HG03060 (cell line): ENCODE results near the gene VWA3B.
"Not testable (repeated sequence)": the region's sequence is repeated elsewhere in the genome, so short reads cannot be mapped to it uniquely, and the experiment has no call there.

ENCODE experiments used
- ATAC-seq: cut with Tn5 transposase; IDR thresholded peaks from one replicate; pipeline ENCODE4 v1.9.1; 2021; ENCODE audit warnings: low read depth, moderate number of reproducible peaks; ENCODE audit not compliant: unreplicated experiment

Gene VWA3B

DNA sequence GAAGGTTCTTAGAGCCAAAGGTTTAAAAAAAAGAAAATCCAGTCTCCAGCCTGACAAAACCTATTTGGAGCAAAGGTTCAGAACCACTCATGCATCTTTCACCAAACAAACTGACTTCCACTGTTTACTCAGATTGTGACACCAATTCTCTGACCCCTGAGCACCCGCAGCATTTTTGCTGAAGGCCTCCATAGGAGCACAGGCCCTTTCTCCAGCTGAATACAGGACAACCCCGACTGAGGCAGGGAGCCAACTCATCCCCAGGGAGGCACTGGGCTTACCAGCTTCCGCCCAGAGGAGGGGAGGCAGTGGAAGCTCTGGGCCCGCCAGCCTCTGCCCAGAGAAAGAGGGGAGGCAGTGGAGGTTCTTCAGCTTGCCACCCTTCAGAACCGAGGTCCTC, 208.3 kb downstream of the VWA3B start:
- no peak for ATAC-seq

DNA sequence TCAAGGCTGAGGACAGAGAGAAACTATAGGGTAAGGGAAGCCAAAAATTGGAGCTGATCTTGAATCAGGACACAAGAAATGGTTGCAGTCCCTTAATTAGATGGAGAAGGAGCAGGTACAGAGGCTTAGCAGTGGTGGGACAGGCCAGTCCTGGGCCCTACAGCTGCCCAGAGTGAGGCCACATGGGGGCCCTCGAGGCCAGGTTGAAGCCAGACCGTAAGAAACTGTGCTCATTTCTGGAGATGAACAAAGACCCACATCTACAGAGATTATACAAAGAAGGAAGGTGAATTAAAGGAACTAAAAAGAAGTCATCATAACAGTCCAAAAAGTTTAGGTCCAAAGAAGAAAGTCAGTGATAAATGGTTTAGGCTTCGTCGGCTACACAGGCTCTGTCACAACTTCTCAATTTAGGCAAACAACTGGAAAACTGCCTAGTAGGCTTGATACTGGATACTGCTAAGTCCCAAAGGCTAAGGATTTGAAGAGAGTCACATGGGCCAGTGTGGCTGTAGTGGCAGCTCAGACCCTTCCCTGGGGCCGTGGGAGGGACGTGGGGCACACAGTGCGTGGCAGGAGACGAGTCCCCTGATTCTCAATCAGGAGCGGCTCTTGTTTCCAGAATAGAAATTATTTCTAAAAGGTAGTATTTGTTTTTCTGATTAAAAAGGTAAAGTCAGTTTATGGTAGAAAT, 208.9 kb downstream of the VWA3B start:
- ATAC-seq: no peak

DNA sequence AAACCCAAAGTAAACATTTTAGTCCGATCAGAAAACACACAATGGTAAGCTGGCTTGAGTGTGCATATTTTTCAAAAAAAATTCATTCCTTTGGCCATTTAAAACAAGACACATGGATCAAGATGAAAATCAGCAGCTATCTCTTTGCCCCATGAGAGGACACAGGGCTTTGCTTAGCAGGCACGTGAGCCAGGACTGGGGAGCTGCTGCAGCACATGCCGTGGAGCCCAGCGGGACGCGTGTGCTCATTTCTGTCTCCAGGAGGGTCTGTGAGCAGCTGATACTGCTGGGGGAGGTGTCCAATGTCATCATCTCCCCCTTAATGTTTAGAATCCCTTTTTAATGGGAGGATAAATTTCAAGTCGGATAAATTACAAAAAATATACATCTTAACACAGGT, 209.5 kb downstream of the VWA3B start:
- ATAC-seq: no peak

DNA sequence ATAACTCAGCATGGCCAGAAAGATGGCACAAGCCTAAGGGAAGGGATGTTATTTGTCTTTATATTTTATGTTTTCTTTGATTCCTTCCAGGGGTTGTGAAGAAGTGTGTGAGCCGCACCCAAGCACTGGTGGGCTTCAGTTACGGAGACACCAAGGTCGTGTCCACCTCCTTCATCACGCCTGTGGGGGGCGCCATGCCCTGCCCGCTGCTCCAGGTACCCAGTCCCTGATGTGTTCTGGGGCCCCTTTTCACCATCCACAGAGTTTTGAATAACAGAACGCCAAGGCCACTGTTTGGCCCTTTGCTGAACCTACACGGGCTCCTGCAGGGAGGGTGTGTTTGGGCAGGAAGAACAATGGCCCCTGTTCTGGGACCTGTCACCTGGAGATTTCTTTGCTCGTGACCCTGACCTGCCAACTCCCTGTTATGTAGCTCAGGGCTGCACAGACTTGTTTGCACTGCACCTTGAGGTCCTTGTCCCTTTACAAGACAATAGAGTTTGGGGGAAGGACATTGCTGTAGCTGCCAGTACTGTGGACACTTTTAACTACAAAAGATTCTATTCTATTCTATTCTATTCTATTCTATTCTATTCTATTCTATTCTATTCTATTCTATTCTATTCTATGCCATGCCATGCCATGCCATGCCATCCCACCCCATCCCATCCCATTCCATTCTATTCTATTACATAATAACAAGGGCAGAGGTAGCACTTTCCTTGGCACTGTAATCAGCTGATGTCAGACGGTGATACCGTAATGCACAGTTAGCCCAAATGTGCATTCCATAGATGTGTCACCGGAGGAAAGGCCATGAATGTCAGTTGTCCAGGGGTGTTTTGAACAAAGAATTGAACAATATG, 211.1 kb downstream of the VWA3B start:
- ATAC-seq: no peak

DNA sequence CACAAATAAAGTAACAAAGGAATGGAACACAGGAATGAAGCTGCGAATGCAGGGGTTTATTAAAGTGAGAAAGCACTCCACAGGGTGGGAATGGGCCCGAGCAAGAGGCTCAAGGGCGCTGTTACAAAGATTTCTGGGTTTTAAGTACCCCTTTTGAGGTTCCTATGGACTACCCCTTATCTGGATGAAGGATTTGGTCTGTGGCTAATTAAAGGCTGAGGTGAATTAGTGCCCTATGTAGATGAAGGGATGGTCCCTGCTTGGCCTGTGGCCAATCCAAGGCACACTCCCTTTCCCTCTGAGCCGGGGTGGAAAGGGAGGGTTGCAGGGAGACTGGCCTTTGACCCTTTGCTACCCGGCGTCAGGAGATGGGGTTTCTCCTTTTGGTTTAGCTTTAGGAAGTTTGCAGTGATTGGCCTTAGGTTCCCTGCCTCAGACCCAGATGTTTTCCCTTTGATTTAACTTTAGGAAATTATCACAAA, 211.8 kb downstream of the VWA3B start:
- no peak for ATAC-seq

DNA sequence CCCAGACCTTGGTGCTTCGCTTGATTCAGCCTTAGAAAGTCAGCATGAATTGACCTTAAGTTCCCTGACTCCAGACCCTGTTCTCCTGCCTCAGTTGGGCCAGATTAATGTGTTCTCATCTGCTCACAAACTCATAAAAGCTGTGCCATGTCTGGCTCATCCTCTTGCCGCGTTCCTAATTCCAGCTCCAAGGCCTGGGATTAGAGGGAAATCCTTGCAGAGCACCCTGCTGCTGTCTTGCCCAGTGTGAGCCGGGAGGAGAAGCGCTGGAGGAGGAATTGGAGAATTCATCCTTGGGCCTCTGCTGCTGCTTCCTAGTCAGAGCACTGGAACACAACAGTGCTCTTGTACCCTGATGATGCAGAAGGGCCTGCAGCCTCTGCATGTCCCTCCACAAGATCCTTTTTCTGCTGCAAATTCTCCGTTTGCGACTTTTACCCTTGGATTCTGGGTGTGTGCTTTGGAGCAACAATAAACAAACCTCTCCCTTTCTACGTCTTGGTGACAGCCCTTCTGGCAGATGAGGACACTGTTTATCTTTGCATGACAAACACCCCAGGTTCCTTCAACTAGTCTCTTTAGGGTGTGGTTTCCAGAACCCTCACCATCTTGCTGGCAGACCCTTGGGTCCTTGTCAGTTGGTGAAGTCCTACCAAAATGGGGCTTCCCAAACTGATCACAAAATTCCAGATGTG, 212.4 kb downstream of the VWA3B start:
- ATAC-seq: no peak

DNA sequence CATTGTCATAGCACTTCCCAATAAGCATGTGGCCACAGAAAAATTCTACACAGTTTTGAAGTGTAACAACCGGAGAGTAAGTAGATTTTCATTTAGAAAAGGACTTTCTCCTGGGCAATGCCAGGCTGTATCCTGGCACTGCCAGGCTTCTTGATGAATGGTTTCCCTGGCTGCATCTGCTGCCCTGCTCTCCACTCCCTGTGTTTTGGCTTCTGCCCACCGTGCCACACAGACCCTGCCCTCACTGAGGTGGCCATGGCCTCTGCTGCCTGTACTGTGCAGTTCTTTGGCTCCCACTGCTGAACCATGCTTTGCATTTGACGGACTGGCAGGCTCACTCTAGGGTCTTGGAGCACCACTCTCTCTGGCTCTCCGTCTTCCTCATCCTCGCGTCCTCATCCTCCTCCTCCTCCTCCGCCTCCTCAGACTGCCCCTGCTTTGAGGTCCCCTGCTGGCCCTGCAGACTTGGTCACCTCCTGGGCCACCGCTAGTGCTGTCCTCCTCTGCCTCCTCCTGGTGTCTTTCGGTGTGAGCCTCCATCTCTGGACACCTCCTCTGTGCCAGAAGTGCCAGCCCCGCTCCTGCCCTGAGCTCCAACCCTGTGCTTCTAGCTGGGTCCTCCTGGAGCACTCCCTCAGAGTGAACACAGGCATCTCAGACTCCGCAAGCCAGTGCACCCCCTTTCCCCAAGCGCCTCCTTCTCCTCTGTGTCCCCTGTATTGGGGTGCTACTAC, 213.3 kb downstream of the VWA3B start:
- ATAC-seq: no peak

DNA sequence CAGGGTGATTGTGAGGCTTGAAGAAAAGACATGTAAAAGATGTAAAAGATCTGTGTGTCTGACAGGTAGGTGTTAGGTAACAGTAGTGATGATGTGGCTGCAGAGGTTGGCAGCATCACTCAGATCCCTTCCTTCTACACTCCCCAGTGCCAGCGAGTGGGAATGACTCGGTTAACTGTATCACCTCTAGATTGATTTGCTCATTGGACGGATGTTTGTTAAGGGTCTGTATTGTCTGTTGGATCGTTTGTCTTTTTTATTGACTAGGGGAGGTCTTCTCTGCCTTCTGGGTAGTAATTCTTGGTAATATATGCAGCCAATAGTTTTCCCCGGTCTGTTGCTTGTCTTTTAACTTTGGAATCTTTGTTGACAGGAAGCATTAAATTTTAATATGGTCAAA, 214.5 kb downstream of the VWA3B start:
- no peak for ATAC-seq

DNA sequence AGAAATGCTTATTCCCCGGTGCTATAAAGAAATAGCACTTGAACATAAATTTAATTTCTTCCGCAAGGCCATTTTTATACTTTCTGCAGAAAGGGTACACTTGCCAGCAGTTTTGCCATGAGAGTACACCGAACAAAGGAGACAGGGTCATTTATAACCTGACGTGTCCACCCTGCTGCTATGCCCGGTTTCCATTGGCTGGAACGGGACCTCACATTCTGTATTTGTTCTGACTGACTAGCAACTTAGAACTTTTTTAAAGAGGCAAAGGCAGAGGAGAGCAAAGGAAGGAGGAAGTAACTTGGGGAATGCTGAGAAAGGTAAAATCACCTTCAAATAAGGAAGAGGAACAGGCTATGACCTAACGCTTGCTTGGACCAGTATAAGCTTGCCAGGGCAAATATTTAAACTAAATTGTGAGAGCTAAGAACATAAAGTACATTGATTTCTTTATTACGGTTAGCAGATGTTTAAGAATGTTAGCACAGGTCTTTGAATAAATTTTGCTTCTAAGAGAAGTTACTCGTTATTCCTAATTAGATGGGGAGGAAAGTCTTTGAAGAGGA, 220.2 kb downstream of the VWA3B start:
- ATAC-seq: not testable (repeated sequence)

DNA sequence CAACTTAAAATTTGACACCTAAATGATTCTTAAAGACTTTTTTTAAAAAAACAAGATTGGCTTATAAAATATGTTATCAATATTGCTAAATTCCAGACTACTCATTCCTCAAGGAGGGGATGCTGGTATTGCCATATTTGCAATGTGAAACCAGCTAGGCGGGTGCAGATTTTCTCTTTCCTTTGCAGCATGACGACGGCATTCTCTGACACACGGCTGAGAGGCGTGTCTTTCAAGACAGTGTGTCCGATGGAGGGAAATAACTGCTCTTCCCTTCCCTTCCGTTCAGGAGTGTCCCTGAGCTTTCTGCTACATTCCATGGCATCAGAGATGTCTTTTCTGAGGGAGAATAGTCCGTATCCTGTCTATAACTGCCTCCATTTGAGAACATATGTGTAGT, 221.1 kb downstream of the VWA3B start:
- no peak for ATAC-seq

DNA sequence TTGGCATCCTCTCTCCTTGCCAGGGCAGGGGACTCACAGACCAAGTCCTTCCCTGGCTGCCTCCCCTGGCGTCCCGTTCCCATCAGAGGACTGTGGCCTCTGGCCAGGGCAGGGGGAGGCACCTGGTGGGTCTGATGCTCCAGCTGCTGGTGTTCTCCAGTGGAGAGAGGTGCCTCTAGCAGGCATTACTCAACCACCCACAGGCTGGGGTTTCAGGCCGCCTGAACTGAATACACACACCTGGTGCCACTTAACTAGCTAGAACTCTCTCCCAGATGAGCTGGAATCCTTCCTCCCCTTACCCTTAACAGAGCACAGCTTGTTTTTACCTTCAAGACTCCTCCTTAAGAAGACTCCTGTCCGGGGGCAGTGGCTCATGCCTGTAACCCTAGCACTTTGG, 221.6 kb downstream of the VWA3B start:
- no peak for ATAC-seq

DNA sequence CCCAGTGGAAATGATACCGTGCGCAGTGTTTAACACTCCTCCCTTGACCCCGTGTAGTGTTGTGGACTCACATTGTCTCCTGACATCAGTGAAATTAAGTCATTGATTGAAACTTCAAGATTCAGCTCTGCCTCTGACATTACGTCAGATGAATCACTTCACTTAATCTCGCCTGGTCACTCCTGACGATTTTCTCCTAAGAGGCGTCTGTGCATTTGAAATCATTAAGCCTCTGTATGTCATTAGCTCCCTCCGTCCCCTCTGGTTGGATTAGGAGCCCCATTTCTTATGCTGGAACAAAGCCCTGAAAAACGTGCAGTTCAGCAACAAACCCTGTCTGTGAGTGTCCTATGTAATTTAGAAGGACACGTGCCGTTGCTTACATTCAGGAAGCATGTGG, 222.6 kb downstream of the VWA3B start:
- ATAC-seq: no peak

DNA sequence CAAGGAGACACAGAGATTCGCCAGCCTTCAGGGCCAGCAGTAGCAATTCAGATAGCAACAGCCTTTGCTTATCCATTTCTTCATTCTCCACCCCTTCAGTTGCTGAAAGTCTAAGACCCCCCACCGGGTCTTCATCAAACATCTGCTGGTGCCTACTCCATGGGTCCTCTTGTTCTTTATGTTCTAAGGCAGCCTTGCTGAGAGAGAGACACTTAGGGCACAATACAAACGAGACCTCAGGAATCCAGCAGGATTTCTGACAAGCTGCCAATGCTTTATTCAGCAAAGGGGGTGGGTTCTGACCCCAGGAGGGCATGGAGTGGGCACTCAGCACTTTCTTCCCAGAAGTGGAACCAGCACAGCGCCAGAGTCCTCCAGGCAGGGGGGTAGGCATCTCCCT, 223.0 kb downstream of the VWA3B start:
- no peak for ATAC-seq

DNA sequence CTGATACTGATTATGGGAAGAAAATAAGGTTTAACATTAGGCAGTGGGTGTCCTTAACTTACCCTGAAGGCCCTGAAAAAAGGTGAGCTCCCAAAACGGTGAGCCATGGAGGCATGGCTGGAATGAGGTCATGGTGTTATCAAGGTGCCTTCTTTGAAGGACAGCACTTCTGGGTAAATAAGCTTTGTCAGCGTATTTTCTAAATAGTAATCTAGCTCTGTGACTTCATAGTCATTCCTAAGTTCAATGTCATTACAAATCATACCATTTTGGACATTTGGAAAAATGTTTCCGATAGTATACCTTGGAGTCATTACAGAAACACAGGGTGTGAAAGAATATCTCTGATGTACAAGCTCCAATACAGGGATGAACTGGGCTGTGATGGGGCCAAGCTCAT, 224.1 kb downstream of the VWA3B start:
- ATAC-seq: no peak

DNA sequence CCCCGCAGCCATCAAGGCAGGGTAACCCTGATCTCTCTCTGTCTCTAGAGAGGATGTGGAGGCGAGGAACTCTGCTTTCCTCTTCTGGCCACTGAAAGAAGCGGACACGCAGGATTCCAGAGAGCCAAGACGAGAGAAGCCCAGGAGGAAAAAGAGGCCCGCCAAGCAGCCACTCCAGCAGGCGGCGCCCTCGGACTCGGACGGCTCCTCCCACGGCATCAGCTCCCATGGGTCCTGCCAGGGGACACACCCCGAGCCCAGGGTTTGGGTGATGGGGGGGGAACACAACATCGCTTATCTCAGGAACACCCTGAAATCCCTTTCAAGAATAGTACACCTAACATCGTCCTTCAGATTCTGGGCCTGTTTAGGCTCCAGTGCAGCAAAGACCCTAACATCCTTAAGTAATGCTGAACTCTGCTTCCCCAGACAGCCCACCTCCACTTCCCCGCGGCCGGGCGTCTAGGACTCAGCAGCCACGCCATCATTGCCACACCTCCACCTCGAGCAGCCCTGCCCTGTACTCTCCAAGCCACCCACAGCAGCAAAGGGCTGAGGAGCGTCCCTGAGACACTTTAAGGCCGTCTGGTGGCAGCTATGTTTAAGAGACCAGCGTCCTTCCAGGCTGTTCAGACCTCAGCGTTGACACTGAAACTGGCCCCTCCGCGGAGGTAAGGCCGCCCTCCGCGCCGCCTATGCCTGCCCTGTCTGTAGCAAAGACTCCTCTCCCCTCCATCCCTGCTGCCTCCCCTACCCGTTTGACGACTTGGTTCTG, 225.0 kb downstream of the VWA3B start:
- no peak for ATAC-seq

DNA sequence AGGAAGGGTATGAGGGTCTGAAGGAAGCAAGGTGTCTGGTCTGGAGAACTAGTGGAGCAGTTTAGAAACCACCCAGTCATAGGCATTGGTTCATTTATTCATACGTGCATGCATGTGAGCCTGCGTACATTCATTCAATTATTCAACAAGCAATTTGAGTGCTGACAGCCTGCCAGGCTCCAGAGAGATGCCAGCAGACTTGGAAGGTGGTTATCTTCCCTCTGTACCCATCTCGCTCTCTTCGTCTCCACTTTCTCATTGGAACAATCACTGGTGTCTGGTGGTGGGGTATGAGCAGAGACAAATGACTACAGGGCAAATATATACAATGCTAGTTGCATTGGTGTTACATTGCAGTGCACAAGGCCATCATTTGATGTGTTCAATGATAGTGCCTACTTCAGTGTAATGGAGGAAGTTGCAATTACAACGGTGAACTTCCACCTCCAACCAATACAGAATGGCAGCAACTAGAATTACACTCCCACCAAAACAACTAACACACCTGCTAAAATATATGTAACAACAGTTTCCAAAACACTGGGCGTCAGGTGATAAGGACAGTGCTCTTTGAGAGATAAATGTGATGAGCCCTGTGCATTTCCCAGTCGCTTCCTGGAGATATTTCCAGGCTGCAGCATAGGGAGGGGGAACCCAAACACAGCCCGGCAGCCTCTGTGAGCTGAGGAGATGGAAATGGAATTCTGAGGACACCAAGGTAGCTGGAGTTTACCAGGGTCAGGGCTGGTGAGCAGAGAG, 226.7 kb downstream of the VWA3B start:
- ATAC-seq: no peak

DNA sequence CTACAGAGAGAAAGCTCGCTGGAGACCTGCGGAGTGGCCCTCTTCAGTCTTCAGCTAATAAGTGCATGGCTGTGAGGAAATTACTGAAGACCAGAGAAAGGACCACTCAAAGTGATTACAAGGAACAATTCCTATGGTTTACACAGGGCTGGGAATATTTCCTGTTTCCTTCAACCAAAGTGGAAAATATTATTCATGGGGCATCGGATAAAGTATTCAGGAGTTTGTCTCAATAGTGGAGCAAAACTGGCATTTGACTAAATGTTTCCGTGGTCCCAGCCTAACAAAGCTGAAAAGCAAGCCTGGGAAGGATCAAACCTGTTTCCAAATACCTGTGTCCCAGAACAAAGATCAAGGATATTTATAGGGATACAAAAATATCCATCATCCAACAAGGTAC, 227.3 kb downstream of the VWA3B start:
- ATAC-seq: no peak

DNA sequence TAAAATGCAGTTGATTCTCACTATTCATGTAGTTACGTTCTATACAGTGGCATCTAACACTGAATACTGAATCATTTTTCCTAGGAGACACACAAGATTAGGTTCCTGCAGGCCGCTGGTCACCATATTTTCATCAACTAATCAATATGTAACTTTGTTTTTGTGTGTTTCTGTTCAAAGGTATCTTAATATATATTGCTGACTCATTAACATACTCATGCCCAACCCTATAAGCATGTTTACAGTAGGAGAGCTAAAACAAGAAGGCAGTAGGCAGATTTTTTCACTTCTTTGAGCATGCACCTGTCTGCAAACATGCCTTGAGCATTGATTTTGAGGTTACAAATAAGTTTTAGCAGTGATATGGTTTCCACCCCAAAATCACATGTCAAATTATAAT, 229.0 kb downstream of the VWA3B start:
- no peak for ATAC-seq

DNA sequence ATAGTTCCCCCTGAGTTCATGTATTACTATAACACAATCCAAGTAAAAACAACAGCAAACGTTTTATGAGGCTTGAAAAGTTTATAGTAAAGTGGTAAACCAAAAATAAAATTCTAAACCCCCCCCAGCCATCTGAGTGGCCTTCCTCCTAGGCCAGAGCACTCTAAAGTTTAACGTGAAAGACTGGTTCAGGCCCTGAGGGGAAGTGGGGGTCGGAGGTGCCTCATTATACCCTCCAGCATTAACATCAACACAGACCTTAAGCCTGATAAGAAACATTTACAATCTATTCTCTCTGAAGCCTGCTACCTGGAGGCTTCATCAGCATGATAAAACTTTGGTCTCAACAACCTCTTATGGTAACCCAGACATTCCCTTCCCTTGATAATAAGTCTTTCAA, 230.2 kb downstream of the VWA3B start:
- no peak for ATAC-seq
